ENCODE measurements around the gene CLRN3.

The CLRN3 gene

DNA sequence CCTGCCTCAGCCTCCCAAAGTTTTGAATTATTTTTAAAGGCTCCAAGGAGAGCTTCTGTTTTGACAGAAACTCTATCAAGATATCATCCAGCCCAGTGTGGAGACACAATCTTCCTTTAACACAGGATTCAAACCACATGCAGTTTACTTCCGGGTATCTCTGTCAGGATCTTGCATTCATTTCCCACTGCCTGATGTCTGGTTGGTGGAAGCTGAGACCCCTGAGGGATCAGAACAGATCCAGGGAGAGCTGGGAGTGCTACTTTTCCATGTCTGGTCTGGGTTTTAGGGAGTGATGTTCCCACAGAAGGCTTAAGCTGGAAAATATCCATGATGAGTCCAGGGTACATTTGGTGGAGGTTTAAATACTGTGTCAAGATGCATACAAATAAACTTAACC lies 30.9 kb upstream of the CLRN3 start:
- DNase-seq (ENCODE audit: low read depth) = no peak
- in situ Hi-C loops (cut with HindIII; ENCODE audit: low sequenced_read_pairs) = no loop called here
- no peak overlapping the region for H3K4me3 ChIP-seq (ENCODE audit: low read depth, low read length)
- TF ChIP-seq, protein P1, sequence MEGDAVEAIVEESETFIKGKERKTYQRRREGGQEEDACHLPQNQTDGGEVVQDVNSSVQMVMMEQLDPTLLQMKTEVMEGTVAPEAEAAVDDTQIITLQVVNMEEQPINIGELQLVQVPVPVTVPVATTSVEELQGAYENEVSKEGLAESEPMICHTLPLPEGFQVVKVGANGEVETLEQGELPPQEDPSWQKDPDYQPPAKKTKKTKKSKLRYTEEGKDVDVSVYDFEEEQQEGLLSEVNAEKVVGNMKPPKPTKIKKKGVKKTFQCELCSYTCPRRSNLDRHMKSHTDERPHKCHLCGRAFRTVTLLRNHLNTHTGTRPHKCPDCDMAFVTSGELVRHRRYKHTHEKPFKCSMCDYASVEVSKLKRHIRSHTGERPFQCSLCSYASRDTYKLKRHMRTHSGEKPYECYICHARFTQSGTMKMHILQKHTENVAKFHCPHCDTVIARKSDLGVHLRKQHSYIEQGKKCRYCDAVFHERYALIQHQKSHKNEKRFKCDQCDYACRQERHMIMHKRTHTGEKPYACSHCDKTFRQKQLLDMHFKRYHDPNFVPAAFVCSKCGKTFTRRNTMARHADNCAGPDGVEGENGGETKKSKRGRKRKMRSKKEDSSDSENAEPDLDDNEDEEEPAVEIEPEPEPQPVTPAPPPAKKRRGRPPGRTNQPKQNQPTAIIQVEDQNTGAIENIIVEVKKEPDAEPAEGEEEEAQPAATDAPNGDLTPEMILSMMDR (IDR thresholded peaks at IDR 0.05; ENCODE audit: low read depth, low read length, missing control alignments) = no peak

DNA sequence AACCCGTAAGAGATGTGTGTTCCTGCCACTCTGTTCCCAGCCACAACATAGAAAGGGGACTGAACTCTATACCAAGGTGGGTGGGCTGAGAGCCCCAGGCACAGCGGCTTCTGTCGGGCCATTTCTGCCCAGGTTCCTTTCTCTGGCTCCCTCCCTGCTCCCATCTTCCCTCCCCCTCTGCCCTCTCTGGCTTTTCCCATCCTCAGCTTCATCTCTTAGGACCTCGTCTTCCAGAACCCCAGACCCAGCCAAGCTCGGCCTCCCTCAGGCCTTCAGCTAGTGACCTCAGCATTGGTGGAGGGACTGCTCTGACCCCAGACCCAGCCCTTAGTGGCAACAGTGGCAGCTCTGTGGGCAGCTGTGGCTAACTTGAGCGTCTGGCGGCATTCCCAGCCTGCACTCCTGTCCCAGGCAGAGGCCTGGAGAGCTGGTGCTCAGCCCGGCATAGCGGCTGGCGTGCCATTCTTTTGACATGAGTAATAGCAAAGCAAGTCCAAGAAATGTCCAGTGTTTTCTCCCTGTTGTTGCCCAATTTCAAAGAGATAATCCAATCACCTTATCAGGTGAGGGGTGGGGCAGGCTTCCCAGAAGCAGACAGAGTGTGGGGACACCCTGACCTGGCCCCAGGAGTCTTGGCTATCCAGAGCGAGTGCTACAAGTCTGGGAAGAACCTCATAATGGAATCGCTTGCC lies 30.1 kb upstream of the CLRN3 start:
- DNase-seq (ENCODE audit: low read depth) = peak; percentile 90
- H3K4me3 ChIP-seq (ENCODE audit: low read depth, low read length) = no peak overlapping the region
- TF ChIP-seq, protein P1 (IDR thresholded peaks at IDR 0.05; ENCODE audit: low read depth, low read length, missing control alignments) = no peak
- in situ Hi-C loops (cut with HindIII; ENCODE audit: low sequenced_read_pairs) = no loop called here

DNA sequence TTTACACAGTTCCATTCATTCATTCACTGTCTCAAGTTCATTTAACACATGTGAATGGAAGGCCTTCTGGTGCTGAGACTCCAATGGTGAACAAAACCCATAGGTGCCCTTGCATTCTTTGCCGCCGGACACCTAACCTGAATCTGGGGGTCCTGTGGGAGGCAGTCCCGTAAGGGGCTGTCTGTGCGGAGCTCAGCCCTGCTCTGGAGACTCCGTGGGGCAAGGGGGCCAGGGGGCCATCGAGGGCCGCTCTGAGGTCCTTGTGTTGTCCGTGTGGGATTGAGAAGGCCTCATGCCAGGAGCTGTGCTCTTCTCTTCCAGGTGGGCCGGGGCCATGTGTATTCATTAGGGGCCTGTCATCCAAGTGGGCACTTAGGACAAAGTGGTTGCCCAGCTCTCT lies 29.5 kb upstream of the CLRN3 start:
- TF ChIP-seq, protein P1 (IDR thresholded peaks at IDR 0.05; ENCODE audit: low read depth, low read length, missing control alignments) = no peak
- H3K4me3 ChIP-seq (ENCODE audit: low read depth, low read length) = no peak overlapping the region
- in situ Hi-C loops (cut with HindIII; ENCODE audit: low sequenced_read_pairs) = no loop called here
- no peak for DNase-seq (ENCODE audit: low read depth)

DNA sequence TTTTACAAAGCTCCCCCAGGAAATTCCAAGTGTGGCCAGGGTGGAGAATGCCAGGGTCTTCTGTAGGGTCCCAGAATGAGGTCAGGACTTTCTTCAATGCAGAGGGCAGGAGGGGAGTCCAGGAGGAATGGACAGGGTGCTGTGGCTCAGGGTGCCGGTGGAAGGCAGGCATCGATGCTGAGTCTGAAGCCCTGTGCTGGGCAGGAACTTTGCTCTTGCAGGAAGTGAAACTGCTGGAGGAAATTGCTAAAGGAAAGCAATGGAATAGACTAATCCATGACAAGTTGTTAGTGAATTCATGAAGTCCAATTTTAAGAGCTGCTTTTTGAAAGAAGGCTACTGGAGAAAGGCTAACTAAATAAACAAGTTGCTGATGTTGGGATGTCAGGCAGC lies 29.0 kb upstream of the CLRN3 start:
- DNase-seq (ENCODE audit: low read depth) = no peak
- in situ Hi-C loops (cut with HindIII; ENCODE audit: low sequenced_read_pairs) = no loop called here
- no peak overlapping the region for H3K4me3 ChIP-seq (ENCODE audit: low read depth, low read length)
- TF ChIP-seq, protein P1 (IDR thresholded peaks at IDR 0.05; ENCODE audit: low read depth, low read length, missing control alignments) = no peak

DNA sequence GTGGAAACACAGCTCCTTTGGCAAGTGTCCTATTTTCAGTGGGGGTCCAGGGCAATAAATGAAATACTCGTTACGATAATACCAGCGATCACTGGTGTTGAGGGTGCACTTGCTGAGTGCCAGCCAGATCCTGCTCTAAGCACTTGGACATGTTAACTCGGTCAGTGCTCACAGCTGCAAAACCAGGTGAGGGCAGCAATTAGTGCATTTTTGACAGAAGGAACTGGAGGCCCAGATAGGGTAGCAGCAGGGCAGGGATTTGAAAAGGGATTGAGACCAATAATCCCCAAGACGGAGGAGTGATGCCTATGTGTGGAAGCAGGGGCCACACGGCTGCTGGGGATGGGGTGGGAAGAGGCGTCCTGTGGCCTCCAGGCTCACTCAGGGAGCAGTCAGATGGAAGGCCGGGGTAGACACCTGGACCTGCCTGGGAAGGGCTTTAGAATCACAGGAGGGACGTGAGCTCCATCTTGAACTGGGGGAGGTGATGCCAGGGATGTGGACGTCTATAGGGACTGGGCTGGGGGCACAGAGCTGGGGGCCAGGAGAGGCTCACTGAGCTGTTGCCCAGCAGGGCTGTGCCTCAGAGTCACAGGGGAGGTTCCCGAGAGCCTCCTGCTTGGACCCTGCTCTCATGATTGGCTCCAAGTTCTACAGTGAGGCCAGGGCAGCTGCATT lies 28.5 kb upstream of the CLRN3 start:
- in situ Hi-C loops (cut with HindIII; ENCODE audit: low sequenced_read_pairs) = no loop called here
- TF ChIP-seq, protein P1 (IDR thresholded peaks at IDR 0.05; ENCODE audit: low read depth, low read length, missing control alignments) = no peak
- no peak overlapping the region for H3K4me3 ChIP-seq (ENCODE audit: low read depth, low read length)
- no peak for DNase-seq (ENCODE audit: low read depth)

DNA sequence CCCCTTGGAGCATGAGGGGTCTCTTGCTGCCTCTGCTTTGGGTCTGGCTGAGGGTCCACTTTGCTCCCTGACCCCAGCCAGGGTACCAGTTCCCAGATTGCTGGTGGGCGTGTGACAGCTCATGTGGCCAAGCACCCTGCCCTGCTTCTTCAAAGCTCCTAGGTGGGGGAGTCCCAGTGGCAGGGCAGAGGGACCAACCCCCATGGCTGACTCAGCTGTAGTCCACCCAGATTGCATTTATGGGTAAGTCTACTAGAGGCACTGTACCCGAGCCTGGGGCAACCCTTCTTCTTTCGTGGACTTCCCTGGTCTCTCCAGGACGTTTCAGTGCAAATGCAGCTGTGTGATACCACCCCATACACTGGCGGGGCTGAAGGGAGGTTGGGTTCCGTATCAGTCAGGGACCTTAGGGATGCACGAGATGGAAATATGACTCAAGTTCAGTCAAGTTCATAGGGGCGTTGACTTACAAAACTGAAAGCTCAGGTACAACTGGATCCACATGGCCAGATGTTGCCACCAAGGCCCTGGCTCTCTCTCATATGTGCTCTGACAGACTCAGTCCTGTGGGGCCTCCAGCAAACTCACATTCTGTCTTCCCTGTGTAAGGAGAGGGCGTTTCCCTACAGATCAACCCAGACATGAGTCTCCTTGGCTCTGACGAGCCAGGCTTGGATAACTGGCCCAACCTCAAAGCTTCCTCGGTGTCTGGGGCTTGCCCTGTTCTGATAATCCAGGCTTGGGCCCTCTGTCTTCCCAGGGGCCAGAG lies 27.7 kb upstream of the CLRN3 start:
- no peak overlapping the region for H3K4me3 ChIP-seq (ENCODE audit: low read depth, low read length)
- in situ Hi-C loops (cut with HindIII; ENCODE audit: low sequenced_read_pairs) = no loop called here
- no peak for DNase-seq (ENCODE audit: low read depth)
- TF ChIP-seq, protein P1 (IDR thresholded peaks at IDR 0.05; ENCODE audit: low read depth, low read length, missing control alignments) = no peak
